NK-92 (cell line): ENCODE measurements around the gene ECT2.
"Not testable (repeated sequence)": the region's sequence is repeated elsewhere in the genome, so short reads cannot be mapped to it uniquely, and the experiment has no call there.

Experiments used
- DNase-seq: peaks from one replicate; lab custom pipeline; 2025; ENCODE audit not compliant: unreplicated experiment; lab: John Stamatoyannopoulos, UW

ECT2 gene

GRCh38 chr3:172804323-172804722 is 53.8 kb downstream of the ECT2 start:
- no peak for DNase-seq

GRCh38 chr3:172808969-172809546 is 58.5 kb downstream of the ECT2 start:
- no peak for DNase-seq

GRCh38 chr3:172811099-172811498 is 60.6 kb downstream of the ECT2 start:
- no peak for DNase-seq

- no peak for DNase-seq
These were observed 62.9 kb downstream of the ECT2 start for GRCh38 chr3:172813462-172813861.

- no peak for DNase-seq
These were observed 64.2 kb downstream of the ECT2 start for GRCh38 chr3:172814738-172815137.

GRCh38 chr3:172815857-172816256 is 65.3 kb downstream of the ECT2 start:
- DNase-seq = no peak

- no peak for DNase-seq
These were observed 65.8 kb downstream of the ECT2 start for GRCh38 chr3:172816281-172816680.

- no peak for DNase-seq
These were observed 66.4 kb downstream of the ECT2 start for GRCh38 chr3:172816968-172817367.

GRCh38 chr3:172820492-172820891 is 70.0 kb downstream of the ECT2 start:
- no peak for DNase-seq

GRCh38 chr3:172824229-172824628 is 73.7 kb downstream of the ECT2 start:
- DNase-seq = no peak

GRCh38 chr3:172827231-172827630 is 76.7 kb downstream of the ECT2 start:
- DNase-seq = not testable (repeated sequence)

- DNase-seq = no peak
These were observed 82.5 kb downstream of the ECT2 start for GRCh38 chr3:172832983-172833382.

- no peak for DNase-seq
These were observed 86.0 kb downstream of the ECT2 start for GRCh38 chr3:172836390-172836997.

- DNase-seq = no peak
These were observed 89.2 kb downstream of the ECT2 start for GRCh38 chr3:172839679-172840078.

- DNase-seq = no peak
These were observed 89.9 kb downstream of the ECT2 start for GRCh38 chr3:172840463-172840862.

GRCh38 chr3:172840913-172841312 is 90.4 kb downstream of the ECT2 start:
- DNase-seq = no peak

GRCh38 chr3:172844428-172844827 is 93.9 kb downstream of the ECT2 start:
- DNase-seq = no peak

GRCh38 chr3:172846103-172846561 is 95.6 kb downstream of the ECT2 start:
- DNase-seq = no peak

GRCh38 chr3:172846706-172847105 is 96.2 kb downstream of the ECT2 start:
- no peak for DNase-seq

GRCh38 chr3:172847292-172847691 is 96.8 kb downstream of the ECT2 start:
- DNase-seq = no peak

- no peak for DNase-seq
These were observed 98.4 kb downstream of the ECT2 start for GRCh38 chr3:172848910-172849309.

GRCh38 chr3:172853005-172853404 is 102.5 kb downstream of the ECT2 start:
- DNase-seq = no peak
